ENCODE data around the gene MUC2.

DNA sequence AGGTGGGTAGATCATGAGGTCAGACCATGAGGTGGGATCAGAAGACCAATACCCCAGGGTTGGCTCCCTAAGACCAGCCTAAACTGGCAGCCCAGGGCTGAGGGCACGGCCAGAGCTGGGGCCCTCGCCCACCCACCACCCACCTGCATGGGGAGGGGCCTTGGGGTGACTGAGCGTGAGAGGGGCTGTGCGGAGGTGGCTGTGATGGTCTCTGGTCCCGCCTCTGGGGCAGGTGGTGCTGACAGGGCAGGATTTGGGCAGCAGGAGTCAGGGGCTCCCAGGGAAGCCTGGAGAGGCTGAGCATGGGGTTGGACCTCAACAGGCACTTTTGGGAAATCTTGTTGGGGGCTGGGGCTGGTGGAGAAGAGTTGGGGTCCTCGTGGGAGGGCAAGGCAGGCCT lies 43.3 kb downstream of the MUC2 start:
- TF ChIP-seq, protein P1, sequence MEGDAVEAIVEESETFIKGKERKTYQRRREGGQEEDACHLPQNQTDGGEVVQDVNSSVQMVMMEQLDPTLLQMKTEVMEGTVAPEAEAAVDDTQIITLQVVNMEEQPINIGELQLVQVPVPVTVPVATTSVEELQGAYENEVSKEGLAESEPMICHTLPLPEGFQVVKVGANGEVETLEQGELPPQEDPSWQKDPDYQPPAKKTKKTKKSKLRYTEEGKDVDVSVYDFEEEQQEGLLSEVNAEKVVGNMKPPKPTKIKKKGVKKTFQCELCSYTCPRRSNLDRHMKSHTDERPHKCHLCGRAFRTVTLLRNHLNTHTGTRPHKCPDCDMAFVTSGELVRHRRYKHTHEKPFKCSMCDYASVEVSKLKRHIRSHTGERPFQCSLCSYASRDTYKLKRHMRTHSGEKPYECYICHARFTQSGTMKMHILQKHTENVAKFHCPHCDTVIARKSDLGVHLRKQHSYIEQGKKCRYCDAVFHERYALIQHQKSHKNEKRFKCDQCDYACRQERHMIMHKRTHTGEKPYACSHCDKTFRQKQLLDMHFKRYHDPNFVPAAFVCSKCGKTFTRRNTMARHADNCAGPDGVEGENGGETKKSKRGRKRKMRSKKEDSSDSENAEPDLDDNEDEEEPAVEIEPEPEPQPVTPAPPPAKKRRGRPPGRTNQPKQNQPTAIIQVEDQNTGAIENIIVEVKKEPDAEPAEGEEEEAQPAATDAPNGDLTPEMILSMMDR (IDR thresholded peaks at IDR 0.05; ENCODE audit: low read depth, low read length) = no peak
- no peak for TF ChIP-seq POLR2A (IDR thresholded peaks at IDR 0.05; ENCODE audit: extremely low read depth, insufficient read length)
- TF ChIP-seq, protein P2, sequence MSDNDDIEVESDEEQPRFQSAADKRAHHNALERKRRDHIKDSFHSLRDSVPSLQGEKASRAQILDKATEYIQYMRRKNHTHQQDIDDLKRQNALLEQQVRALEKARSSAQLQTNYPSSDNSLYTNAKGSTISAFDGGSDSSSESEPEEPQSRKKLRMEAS (IDR thresholded peaks at IDR 0.05; ENCODE audit: low read depth, low read length) = no peak
